GM12878 (cell line): Measurements from ENCODE around the gene PSMB9. TPM values are rescaled to one million over a fixed set of nuclear protein-coding genes. Genes with fewer than 3 reads are reported as not detected.
A peak's percentile ranks its signal among the peaks of the same experiment; 100 is the strongest.

Source experiments
- BACH1 ChIP-seq: fragments of 450-650 bp; IDR thresholded peaks from 2 replicates; pipeline ENCODE4 v1.6.1; 2017; ENCODE audit warnings: mild to moderate bottlenecking, borderline replicate concordance
- BCLAF1 ChIP-seq: fragments of 450-650 bp; IDR thresholded peaks from 2 replicates; pipeline ENCODE4 v1.6.1; 2017; ENCODE audit warnings: antibody characterized with exemption, mild to moderate bottlenecking, moderate library complexity
- CHD1 ChIP-seq: IDR thresholded peaks from 2 replicates; pipeline ENCODE4 v1.6.1; 2012; ENCODE audit warnings: low read depth, low read length, improper control_type of control experiment
- E4F1 ChIP-seq: fragments of 450-650 bp; IDR thresholded peaks from 2 replicates; pipeline ENCODE4 v1.6.1; 2018; ENCODE audit warnings: borderline replicate concordance, mild to moderate bottlenecking; ENCODE audit not compliant: partially characterized antibody
- IKZF2 ChIP-seq, 2 experiments: fragments of 450-650 bp; IDR thresholded peaks; 2 replicates each; pipeline ENCODE4 v1.6.1; 2017; ENCODE audit warnings: mild to moderate bottlenecking in 2 of 2, moderate library complexity in 2 of 2
- KDM1A ChIP-seq: fragments of 200-600 bp; sonication (generic); IDR thresholded peaks from 2 replicates; pipeline ENCODE4 v1.6.1; 2016; ENCODE audit warnings: borderline replicate concordance
- MXI1 ChIP-seq: fragments of 150-350 bp; IDR thresholded peaks from 2 replicates; pipeline ENCODE4 v1.6.1; 2011; ENCODE audit warnings: low read depth, mild to moderate bottlenecking, inconsistent platforms, low read length, improper control_type of control experiment
- PBX3 ChIP-seq: IDR thresholded peaks from 2 replicates; pipeline ENCODE4 v1.6.1; 2011; ENCODE audit warnings: mild to moderate bottlenecking, low read depth, low read length, moderate library complexity; ENCODE audit not compliant: insufficient replicate concordance
- RAD21 ChIP-seq: IDR thresholded peaks from 2 replicates; pipeline ENCODE4 v1.6.1; 2011; ENCODE audit warnings: mild to moderate bottlenecking, low read depth, low read length, moderate library complexity; ENCODE audit not compliant: insufficient read depth
- SMAD5 ChIP-seq: IDR thresholded peaks from 2 replicates; pipeline ENCODE4 v1.6.1; 2016; ENCODE audit warnings: antibody characterized with exemption, low read depth
- USF1 ChIP-seq: IDR thresholded peaks from 2 replicates; pipeline ENCODE4 v1.6.1; 2011; ENCODE audit warnings: borderline replicate concordance, low read depth, mild to moderate bottlenecking, moderate library complexity, mixed read lengths, low read length; ENCODE audit not compliant: insufficient read depth; ENCODE audit errors: extremely low read length
- YY1 ChIP-seq: IDR thresholded peaks from 2 replicates; pipeline ENCODE4 v1.6.1; 2011; ENCODE audit warnings: low read depth, mild to moderate bottlenecking, low read length
- ZBED1 ChIP-seq: IDR thresholded peaks from 2 replicates; pipeline ENCODE4 v1.6.1; 2016; ENCODE audit warnings: borderline replicate concordance
- ZBTB4 ChIP-seq: fragments of 450-650 bp; formaldehyde crosslinking; IDR thresholded peaks from 2 replicates; pipeline ENCODE4 v1.4.0; 2022; ENCODE audit warnings: mild to moderate bottlenecking, moderate library complexity
- polyA plus RNA-seq, 11 experiments: library from polyadenylated mRNA; depleted of rRNA in 4 of 11; unstranded in 6 of 11; stranded (reverse) in 5 of 11; fragments of >200 nt; fragmentation: Nextera tagmentation in 4 of 11; fragmentation: Illumina TruSeq in 1 of 11; extraction: Ambion mirVana in 4 of 11; extraction: Trizol in 1 of 11; gene quantifications; 1 replicate in 1 of 11; 2 replicates in 10 of 11; pipeline versions ENCODE4 v1.2.1 to v1.2.3, GENCODE V29; 2011 to 2016; ENCODE audit warnings: inconsistent platforms in 2 of 11, missing spikeins in 2 of 11, low read depth in 1 of 11
- total RNA-seq, 4 experiments: library from RNA; depleted of rRNA in 3 of 4; stranded (reverse); fragments of >200 nt in 3 of 4; fragmentation: Illumina TruSeq in 1 of 4; extraction: Trizol in 1 of 4; gene quantifications; 2 replicates each; pipeline versions ENCODE4 v1.2.1 to v1.2.3, GENCODE V29; 2013 to 2021

Gene PSMB9
- total and polyA plus RNA-seq, 10 of the 15 experiments (the other 5 are each of a cell fraction or from before 2014, with no cell fraction given), result 167 to 517 (median 275) TPM

- TF ChIP-seq BCLAF1, result no peak
- no peak for TF ChIP-seq CHD1
- no peak for TF ChIP-seq KDM1A
- TF ChIP-seq USF1, result no peak
- no peak for TF ChIP-seq PBX3
- TF ChIP-seq RAD21, result peak; percentile 98
- TF ChIP-seq ZBED1, result no peak
- TF ChIP-seq BACH1, result peak; percentile 77
- TF ChIP-seq YY1, result peak; percentile 85
- peak; percentile 64 for TF ChIP-seq MXI1
- TF ChIP-seq SMAD5, result 0 out of 2 replicates have a peak, but pooled peaks have one; percentile 34
- TF ChIP-seq IKZF2 (IDR thresholded peaks at IDR 0.05), result peak; percentile 30 to 38; a peak in 1 of 4 replicates
- TF ChIP-seq E4F1, result no peak
- no peak for TF ChIP-seq ZBTB4 (CRISPR knock-in tag)
Measured at GRCh38 chr6:32838114-32838958, 15.7 kb upstream of the PSMB9 start, which contains the start of gene TAP2 (continued).
